ENCODE measurements around the gene ABTB2.

GRCh38 chr11:34343686-34344085, 14.1 kb downstream of the ABTB2 start:
- no peak for TF ChIP-seq ZFP30 (CRISPR knock-in tag; IDR thresholded peaks at IDR 0.05)
- TF ChIP-seq OSR1 (CRISPR knock-in tag; IDR thresholded peaks at IDR 0.05) = no peak
- TF ChIP-seq TOX (CRISPR knock-in tag; IDR thresholded peaks at IDR 0.05; ENCODE audit: borderline replicate concordance) = no peak
- no peak for TF ChIP-seq TSHZ2 (CRISPR knock-in tag; IDR thresholded peaks at IDR 0.05)
- no peak for TF ChIP-seq PPARA (CRISPR knock-in tag; IDR thresholded peaks at IDR 0.05; ENCODE audit: borderline replicate concordance)
- TF ChIP-seq ZNF8 (CRISPR knock-in tag; IDR thresholded peaks at IDR 0.05) = no peak
- TF ChIP-seq ZNF565 (CRISPR knock-in tag; conservative IDR thresholded peaks at IDR 0.05; ENCODE audit: low read depth) = no peak
- TF ChIP-seq PATZ1 (CRISPR knock-in tag; IDR thresholded peaks at IDR 0.05; ENCODE audit: borderline replicate concordance) = no peak
- TF ChIP-seq TCF4 (CRISPR knock-in tag; IDR thresholded peaks at IDR 0.05; ENCODE audit: borderline replicate concordance) = no peak

Data from SK-N-SH treated with all-trans-retinoic acid at 6 μM for 48 hours (cell line).